Ishikawa (cell line): ENCODE data around the gene MFSD1.

Experiments
- CEBPB ChIP-seq: IDR thresholded peaks from 2 replicates; pipeline ENCODE4 v1.6.1; 2012
- CREB1 ChIP-seq: IDR thresholded peaks from 2 replicates; pipeline ENCODE4 v1.6.1; 2012; ENCODE audit warnings: low read depth
- EGR1 ChIP-seq: IDR thresholded peaks from 2 replicates; pipeline ENCODE4 v1.6.1; 2012
- EP300 ChIP-seq: IDR thresholded peaks from 2 replicates; pipeline ENCODE4 v1.6.1; 2012; ENCODE audit warnings: borderline replicate concordance
- FOXM1 ChIP-seq: IDR thresholded peaks from 2 replicates; pipeline ENCODE4 v1.6.1; 2012; ENCODE audit warnings: low read depth, borderline replicate concordance
- NFIC ChIP-seq: IDR thresholded peaks from 2 replicates; pipeline ENCODE4 v1.6.1; 2012
- RAD21 ChIP-seq: IDR thresholded peaks from 2 replicates; pipeline ENCODE4 v1.6.1; 2012; ENCODE audit warnings: low read depth
- TAF1 ChIP-seq: IDR thresholded peaks from 2 replicates; pipeline ENCODE4 v1.6.1; 2012; ENCODE audit warnings: low read depth, mild to moderate bottlenecking
- TCF12 ChIP-seq: IDR thresholded peaks from 2 replicates; pipeline ENCODE4 v1.6.1; 2012; ENCODE audit warnings: low read depth
- TEAD4 ChIP-seq: IDR thresholded peaks from 2 replicates; pipeline ENCODE4 v1.6.1; 2012
- YY1 ChIP-seq: IDR thresholded peaks from 2 replicates; pipeline ENCODE4 v1.6.1; 2012; ENCODE audit warnings: low read depth
- ZBTB7A ChIP-seq: IDR thresholded peaks from 2 replicates; pipeline ENCODE4 v1.6.1; 2012; ENCODE audit warnings: low read depth
- TF ChIP-seq, protein P1 (sequence below): IDR thresholded peaks from 2 replicates; pipeline ENCODE4 v1.6.1; 2012
- TF ChIP-seq, protein P2 (sequence below): IDR thresholded peaks from 2 replicates; pipeline ENCODE4 v1.6.1; 2012
- TF ChIP-seq, protein P3 (sequence below): IDR thresholded peaks from 2 replicates; pipeline ENCODE4 v1.6.1; 2012; ENCODE audit warnings: low read depth, mild to moderate bottlenecking

The MFSD1 gene

DNA sequence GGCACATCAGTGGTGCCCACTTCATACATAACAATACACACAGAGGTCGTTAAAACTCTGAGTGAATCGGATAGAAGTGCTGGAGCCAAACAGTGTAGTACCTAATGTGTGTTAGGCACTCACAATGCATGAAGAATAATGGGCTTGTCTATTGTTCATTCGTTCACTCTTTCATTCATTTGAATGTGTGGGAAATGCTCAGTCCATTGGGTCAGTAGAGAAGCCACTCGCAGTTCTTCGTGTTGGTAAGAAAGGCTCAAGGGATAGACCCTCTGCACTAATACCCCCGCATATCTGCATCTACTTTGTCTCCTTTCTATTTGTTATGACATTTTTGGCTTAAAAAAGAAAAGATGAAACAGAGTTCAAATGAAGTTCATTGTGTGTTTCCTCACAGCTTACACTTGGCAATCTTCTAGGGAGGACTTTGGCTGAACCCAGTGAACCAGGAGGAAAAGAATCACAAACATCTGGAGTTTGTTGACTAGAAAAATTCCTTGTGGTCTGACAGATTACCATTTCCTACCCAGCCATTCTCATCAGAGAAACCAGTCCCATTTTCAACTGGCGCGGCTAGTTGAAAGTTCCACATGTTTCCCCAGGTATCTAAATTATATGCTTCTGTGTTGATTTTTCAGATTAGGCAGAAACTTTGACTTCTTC, 32.8 kb upstream of the MFSD1 start:
- TF ChIP-seq NFIC = no peak
- TF ChIP-seq ZBTB7A = no peak
- TF ChIP-seq CREB1 = no peak
- TF ChIP-seq, protein P1, sequence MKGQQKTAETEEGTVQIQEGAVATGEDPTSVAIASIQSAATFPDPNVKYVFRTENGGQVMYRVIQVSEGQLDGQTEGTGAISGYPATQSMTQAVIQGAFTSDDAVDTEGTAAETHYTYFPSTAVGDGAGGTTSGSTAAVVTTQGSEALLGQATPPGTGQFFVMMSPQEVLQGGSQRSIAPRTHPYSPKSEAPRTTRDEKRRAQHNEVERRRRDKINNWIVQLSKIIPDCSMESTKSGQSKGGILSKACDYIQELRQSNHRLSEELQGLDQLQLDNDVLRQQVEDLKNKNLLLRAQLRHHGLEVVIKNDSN = no peak
- no peak for TF ChIP-seq TEAD4
- TF ChIP-seq, protein P2, sequence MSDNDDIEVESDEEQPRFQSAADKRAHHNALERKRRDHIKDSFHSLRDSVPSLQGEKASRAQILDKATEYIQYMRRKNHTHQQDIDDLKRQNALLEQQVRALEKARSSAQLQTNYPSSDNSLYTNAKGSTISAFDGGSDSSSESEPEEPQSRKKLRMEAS = no peak

DNA sequence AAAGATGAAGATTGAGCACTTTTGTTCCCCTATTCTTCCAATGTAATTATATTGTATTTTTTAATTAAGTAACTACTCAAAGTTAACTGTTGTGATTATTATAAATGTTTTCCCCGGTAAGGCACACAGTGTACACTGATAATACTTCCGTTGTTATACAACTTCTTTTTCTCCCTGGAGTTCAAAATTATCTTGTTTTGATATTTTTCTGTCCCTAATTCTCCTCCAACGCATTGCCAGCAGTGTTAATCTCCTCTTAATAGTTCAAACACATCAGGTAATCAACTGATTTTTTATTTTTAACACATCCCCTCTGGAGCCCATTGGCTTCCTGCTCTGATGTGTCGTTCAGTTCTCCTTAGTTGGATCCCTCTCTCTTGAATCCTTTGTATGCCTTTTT, 32.3 kb upstream of the MFSD1 start:
- TF ChIP-seq ZBTB7A (no peak), CREB1 (no peak), TEAD4 (no peak), EGR1 (no peak), FOXM1 (no peak), TAF1 (no peak), CEBPB (no peak), TCF12 (no peak), RAD21 (no peak), NFIC (no peak), YY1 (no peak), EP300 (no peak)
- TF ChIP-seq, protein P3, sequence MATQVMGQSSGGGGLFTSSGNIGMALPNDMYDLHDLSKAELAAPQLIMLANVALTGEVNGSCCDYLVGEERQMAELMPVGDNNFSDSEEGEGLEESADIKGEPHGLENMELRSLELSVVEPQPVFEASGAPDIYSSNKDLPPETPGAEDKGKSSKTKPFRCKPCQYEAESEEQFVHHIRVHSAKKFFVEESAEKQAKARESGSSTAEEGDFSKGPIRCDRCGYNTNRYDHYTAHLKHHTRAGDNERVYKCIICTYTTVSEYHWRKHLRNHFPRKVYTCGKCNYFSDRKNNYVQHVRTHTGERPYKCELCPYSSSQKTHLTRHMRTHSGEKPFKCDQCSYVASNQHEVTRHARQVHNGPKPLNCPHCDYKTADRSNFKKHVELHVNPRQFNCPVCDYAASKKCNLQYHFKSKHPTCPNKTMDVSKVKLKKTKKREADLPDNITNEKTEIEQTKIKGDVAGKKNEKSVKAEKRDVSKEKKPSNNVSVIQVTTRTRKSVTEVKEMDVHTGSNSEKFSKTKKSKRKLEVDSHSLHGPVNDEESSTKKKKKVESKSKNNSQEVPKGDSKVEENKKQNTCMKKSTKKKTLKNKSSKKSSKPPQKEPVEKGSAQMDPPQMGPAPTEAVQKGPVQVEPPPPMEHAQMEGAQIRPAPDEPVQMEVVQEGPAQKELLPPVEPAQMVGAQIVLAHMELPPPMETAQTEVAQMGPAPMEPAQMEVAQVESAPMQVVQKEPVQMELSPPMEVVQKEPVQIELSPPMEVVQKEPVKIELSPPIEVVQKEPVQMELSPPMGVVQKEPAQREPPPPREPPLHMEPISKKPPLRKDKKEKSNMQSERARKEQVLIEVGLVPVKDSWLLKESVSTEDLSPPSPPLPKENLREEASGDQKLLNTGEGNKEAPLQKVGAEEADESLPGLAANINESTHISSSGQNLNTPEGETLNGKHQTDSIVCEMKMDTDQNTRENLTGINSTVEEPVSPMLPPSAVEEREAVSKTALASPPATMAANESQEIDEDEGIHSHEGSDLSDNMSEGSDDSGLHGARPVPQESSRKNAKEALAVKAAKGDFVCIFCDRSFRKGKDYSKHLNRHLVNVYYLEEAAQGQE = no peak
- TF ChIP-seq, protein P1 = no peak
- TF ChIP-seq, protein P2 = no peak

DNA sequence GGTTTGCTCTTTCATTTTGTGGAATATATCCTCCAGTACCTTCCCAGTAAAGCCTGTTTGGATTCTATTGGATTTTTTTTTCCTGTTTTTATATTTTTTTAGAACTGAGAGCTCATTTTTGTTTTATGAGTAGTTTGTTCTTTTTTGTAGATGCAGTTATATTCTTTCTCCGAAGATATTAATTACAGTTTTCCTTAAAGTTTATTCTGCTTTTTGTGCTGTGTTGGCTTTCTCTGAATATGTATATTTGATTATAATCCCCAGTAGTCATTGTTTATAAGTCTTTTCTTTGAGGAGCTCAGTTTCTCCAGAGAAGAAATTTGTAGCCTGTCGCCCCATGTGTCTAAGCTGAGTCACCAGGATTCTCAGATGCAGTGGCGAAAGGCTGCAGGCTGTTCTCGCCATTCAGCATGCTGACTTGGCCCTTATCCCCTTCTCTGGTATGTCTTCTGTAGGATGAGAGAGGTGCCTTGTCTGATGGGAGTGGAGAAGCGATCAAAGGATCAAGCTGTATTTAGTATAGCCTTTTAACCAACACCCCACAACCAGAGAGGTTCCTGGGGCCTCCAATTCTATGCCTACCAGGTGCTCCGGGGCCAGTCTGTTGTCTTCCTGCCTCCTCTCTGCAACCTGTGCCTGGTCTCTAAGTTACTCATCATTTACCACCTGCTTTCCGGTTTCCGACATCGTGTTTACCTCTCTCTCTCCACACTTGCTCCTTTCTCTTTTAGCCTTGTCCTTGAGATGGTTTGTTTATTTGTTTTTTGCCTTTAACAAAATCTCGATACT, 31.7 kb upstream of the MFSD1 start:
- TF ChIP-seq EGR1 (no peak), TAF1 (no peak)

DNA sequence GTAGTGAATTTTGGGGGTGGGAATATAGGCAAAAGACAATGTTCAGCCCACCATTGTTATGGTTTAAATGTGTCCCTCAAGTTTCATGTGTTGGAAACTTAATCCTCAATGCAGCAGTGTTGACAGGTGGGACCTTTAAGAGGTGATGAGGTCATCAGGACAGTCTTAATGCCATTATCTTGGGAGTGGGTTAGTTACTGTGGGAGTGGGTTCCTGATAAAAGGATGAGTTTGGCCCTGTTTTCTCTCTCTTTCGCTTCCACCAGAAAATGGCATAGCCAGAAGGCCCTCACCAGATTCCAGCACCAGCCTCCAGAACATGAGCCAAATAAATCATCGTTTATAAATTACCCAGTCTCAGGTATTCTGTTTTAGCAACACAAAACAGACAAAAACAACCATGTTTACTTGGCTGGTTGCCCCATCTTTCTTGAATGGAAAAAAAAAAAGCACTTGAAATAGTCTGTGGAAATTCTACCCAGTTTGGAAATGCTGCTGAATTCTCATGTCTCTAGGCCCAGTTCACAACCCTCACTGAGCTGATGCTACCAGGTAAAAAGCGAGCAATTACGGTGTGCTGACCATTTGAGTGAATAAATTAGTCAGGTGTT, 31.0 kb upstream of the MFSD1 start:
- no peak for TF ChIP-seq EP300
- no peak for TF ChIP-seq ZBTB7A
- TF ChIP-seq, protein P2 = no peak
- TF ChIP-seq TEAD4 = no peak
- TF ChIP-seq, protein P1 = no peak
- TF ChIP-seq FOXM1 = no peak
- TF ChIP-seq, protein P3 = no peak
- TF ChIP-seq CEBPB = no peak
- no peak for TF ChIP-seq YY1
- TF ChIP-seq NFIC = no peak
- no peak for TF ChIP-seq RAD21

DNA sequence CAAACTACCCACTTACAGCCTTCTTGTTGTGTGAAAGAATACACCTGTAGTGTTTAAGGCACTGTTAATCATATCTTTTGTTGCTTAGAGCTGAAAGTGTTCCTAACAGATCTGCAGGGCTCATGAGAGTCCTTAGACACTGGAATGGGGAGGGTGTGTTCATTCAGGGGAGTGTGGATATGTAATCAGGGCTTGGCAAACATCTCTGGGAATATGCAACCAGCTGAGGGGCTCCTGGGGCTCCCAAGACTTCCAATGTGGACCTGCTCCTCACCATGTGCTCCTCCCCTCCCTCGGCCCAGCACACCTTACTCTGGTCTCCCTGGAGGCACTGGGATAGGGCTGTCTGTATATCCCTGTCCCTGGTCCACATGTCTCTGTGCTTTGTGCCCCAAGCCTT, 30.3 kb upstream of the MFSD1 start:
- no peak for TF ChIP-seq FOXM1
- no peak for TF ChIP-seq CEBPB
- TF ChIP-seq, protein P1 = no peak
- TF ChIP-seq RAD21 = no peak
